H1 (cell line): ENCODE data around the gene RNASE12. TPM values are rescaled to one million over a fixed set of nuclear protein-coding genes. Genes with fewer than 3 reads are reported as not detected.

ENCODE experiments used
- ASH2L ChIP-seq: fragments of 200-600, 300-600 bp; sonication (generic); IDR thresholded peaks from one replicate; pipeline ENCODE4 v1.7.1; 2017; ENCODE audit warnings: low read length
- EP300 ChIP-seq, 2 experiments: IDR thresholded peaks; 1 replicate in 1 of 2; 2 replicates in 1 of 2; pipeline ENCODE4 v1.6.1; 2011 to 2012; ENCODE audit warnings: low read depth in 2 of 2, low read length in 2 of 2, mild to moderate bottlenecking in 2 of 2, borderline replicate concordance in 1 of 2, inconsistent platforms in 1 of 2, moderate library complexity in 1 of 2
- MAFK ChIP-seq: IDR thresholded peaks from 2 replicates; pipeline ENCODE4 v1.6.1; 2012; ENCODE audit warnings: low read depth, mild to moderate bottlenecking, improper control_type of control experiment, low read length
- TBP ChIP-seq: IDR thresholded peaks from 2 replicates; pipeline ENCODE4 v1.6.1; 2011; ENCODE audit warnings: low read depth, low read length, improper control_type of control experiment
- YY1 ChIP-seq: IDR thresholded peaks from 2 replicates; pipeline ENCODE4 v1.6.1; 2011; ENCODE audit warnings: low read depth, mild to moderate bottlenecking, low read length
- ZNF274 ChIP-seq: IDR thresholded peaks from 2 replicates; pipeline ENCODE4 v1.7.0; 2012; ENCODE audit warnings: low read length, borderline replicate concordance; ENCODE audit errors: extremely low read depth
- polyA plus RNA-seq, 7 experiments: library from polyadenylated mRNA; depleted of rRNA in 3 of 7; stranded (reverse) in 5 of 7; unstranded in 2 of 7; fragments of >200 nt in 5 of 7; fragments of 200-250 nt in 2 of 7; gene quantifications; 1 replicate in 5 of 7; 2 replicates in 1 of 7; 4 replicates in 1 of 7; pipeline versions ENCODE4 v1.2.1 to v1.2.3, GENCODE V29; 2011 to 2013; ENCODE audit warnings: missing spikeins in 2 of 7, mixed read lengths in 2 of 7
- total RNA-seq: library from RNA; stranded (reverse); fragmentation: NEBNext Ultra II Directional; extraction: Animal tissue kit (Norgen Biotek cat#: 25700); gene quantifications from 2 replicates; pipeline ENCODE4 v1.2.1, GENCODE V29; 2021

The RNASE12 gene
- total and polyA plus RNA-seq, 2 of the 8 experiments (the other 6 are each of a cell fraction or from before 2014, with no cell fraction given), result not detected

DNA sequence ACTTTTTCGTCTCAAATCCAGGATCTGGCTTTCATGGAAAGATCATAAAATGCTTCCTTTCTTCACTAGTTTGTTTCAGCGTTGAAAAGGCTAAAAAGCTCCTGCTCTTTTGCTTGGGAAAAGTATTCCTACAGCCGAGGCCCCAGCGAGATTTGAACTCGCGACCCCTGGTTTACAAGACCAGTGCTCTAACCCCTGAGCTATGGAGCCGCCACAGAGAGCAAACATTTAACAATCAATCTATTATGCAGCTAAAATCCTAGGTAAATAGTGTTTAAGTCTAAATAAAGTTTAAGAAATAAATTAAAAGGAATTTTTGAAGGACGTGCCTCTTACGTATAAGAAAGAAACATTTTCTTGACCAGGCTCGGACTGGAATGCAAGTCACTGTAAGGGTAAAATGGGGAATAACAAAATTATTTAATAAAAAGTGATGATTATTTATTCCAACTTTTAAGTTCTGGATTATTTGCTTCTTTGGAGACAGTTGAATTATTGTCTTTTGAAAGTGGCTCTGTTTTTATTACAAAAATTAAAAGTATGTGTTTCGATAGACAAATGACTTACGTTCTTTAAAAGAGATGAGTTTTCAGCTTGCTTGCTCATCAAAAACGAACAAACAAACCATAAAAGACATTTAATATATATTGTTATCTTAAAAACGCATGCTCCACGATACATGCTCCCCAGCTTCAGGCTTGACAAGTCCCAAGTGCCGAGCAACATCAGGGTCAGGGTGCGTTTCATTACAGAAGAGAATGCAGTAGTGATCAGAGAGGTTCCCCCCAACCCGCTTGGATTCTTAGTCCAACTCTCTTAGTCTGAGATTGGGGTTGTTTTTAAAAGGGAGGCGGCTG lies 40.1 kb upstream of the RNASE12 start (continued):
- TF ChIP-seq EP300 (IDR thresholded peaks at IDR 0.05; ENCODE audit: borderline replicate concordance in 1 of 2, low read depth in 2 of 2, low read length in 2 of 2), result no peak
- TF ChIP-seq ASH2L, result no peak
- TF ChIP-seq MAFK, result peak; percentile 73; the same call in 1 of the 2 replicates
- no peak for TF ChIP-seq YY1
- no peak for TF ChIP-seq ZNF274
- peak; percentile 99 for TF ChIP-seq TBP
